H1 (cell line): Measurements from ENCODE around the gene DIPK1A. TPM values are rescaled to one million over a fixed set of nuclear protein-coding genes. Genes with fewer than 3 reads are reported as not detected.

Experiments
- CTCF ChIA-PET: fragments of 300-600 bp; sonication (Branson Sonifier 250); formaldehyde crosslinking; loops from one replicate; lab custom pipeline; 2021; ENCODE audit not compliant: partially characterized antibody; lab: Charles Lee
- POLR2A ChIA-PET: fragments of 300-600 bp; sonication (Branson Sonifier 250); formaldehyde crosslinking; loops from one replicate; lab custom pipeline; 2021; ENCODE audit warnings: inconsistent platforms; ENCODE audit not compliant: partially characterized antibody; lab: Charles Lee
- DNase-seq, 2 experiments: peaks; one replicate each; pipeline versions ENCODE4 v3.0.0 to v3.0.0-alpha.2; 2010 to 2022; ENCODE audit warnings: low spot score in 2 of 2, low read depth in 1 of 2, mixed read lengths in 1 of 2
- FAIRE-seq: peaks from 2 replicates; lab custom pipeline; 2011; peaks lifted over from hg19 to GRCh38; lab: Jason Lieb, UNC
- H2AFZ ChIP-seq: 2 replicates; pipeline ENCODE4 v1.8.1; 2012; ENCODE audit warnings: low read length, inconsistent platforms
- H2AK5ac ChIP-seq: 2 replicates; pipeline ENCODE4 v1.6.1; 2013; ENCODE audit warnings: low read depth, low read length
- H2BK120ac ChIP-seq: replicated peaks from 2 replicates; pipeline ENCODE3; 2013; ENCODE audit warnings: low read depth, low read length, inconsistent platforms
- H2BK12ac ChIP-seq: 2 replicates; pipeline ENCODE4 v1.6.1; 2013; ENCODE audit warnings: low read depth, low read length
- H2BK15ac ChIP-seq: 2 replicates; pipeline ENCODE4 v1.6.1; 2013; ENCODE audit warnings: low read length
- H2BK20ac ChIP-seq: 2 replicates; pipeline ENCODE4 v1.6.1; 2013; ENCODE audit warnings: low read length
- H2BK5ac ChIP-seq: 2 replicates; pipeline ENCODE4 v1.6.1; 2013; ENCODE audit warnings: low read depth, low read length
- H3K14ac ChIP-seq: 2 replicates; pipeline ENCODE4 v1.6.1; 2013; ENCODE audit warnings: inconsistent platforms; ENCODE audit not compliant: insufficient read length
- H3K18ac ChIP-seq: 2 replicates; pipeline ENCODE4 v1.6.1; 2013; ENCODE audit warnings: low read length; ENCODE audit errors: extremely low read depth
- H3K23ac ChIP-seq: 2 replicates; pipeline ENCODE4 v1.6.1; 2013; ENCODE audit warnings: inconsistent platforms; ENCODE audit not compliant: insufficient read length
- H3K23me2 ChIP-seq: 2 replicates; pipeline ENCODE4 v1.6.1; 2013; ENCODE audit warnings: low read depth, low read length
- H3K27ac ChIP-seq: 2 replicates; pipeline ENCODE4 v1.6.1; 2011; ENCODE audit warnings: low read depth, low read length, inconsistent platforms
- H3K27me3 ChIP-seq, 4 experiments: replicated peaks in 1 of 4; 1 replicate in 1 of 4; 2 replicates in 3 of 4; pipeline versions ENCODE4 v1.6.1 to v1.8.1; 2011 to 2013; ENCODE audit warnings: low read length in 3 of 4, mild to moderate bottlenecking in 3 of 4, inconsistent platforms in 2 of 4, mixed read lengths in 2 of 4, moderate library complexity in 1 of 4; ENCODE audit not compliant: control insufficient read depth in 3 of 4, insufficient read depth in 3 of 4; ENCODE audit errors: extremely low read depth in 1 of 4
- H3K36me3 ChIP-seq, 4 experiments: 2 replicates each; pipeline versions ENCODE4 v1.6.1 to v1.8.1; 2011 to 2013; ENCODE audit warnings: mild to moderate bottlenecking in 4 of 4, low read length in 3 of 4, moderate library complexity in 2 of 4, control low read depth in 1 of 4, inconsistent platforms in 1 of 4; ENCODE audit not compliant: insufficient read depth in 4 of 4, control insufficient read depth in 2 of 4
- H3K4ac ChIP-seq: replicated peaks from 2 replicates; pipeline ENCODE3; 2013; ENCODE audit warnings: low read length, low read depth, mixed read lengths, inconsistent platforms; ENCODE audit not compliant: insufficient read length
- H3K4me1 ChIP-seq, 4 experiments: replicated peaks in 1 of 4; 1 replicate in 1 of 4; 2 replicates in 3 of 4; pipeline versions ENCODE4 v1.6.1 to v1.8.1; 2011 to 2013; ENCODE audit warnings: low read length in 3 of 4, inconsistent platforms in 2 of 4, mixed read lengths in 1 of 4; ENCODE audit not compliant: insufficient read depth in 4 of 4, control insufficient read depth in 3 of 4
- H3K4me2 ChIP-seq, 2 experiments: 2 replicates each; pipeline versions ENCODE4 v1.6.1 to v1.8.1; 2011 to 2013; ENCODE audit warnings: low read depth in 2 of 2, low read length in 2 of 2, control low read depth in 1 of 2, inconsistent platforms in 1 of 2, mild to moderate bottlenecking in 1 of 2; ENCODE audit not compliant: insufficient read depth in 1 of 2
- H3K4me3 ChIP-seq, 4 experiments: fragments of 200-600, 300-600 bp in 1 of 4; sonication (generic), shearing (Covaris generic), sonication (Bioruptor Twin) in 1 of 4; 2 replicates each; pipeline versions ENCODE4 v1.5.1 to v1.8.1; 2011 to 2016; ENCODE audit warnings: low read length in 4 of 4, low read depth in 3 of 4, control low read depth in 2 of 4, inconsistent platforms in 2 of 4, mild to moderate bottlenecking in 2 of 4, mixed read lengths in 1 of 4, moderate library complexity in 1 of 4; ENCODE audit not compliant: insufficient read depth in 2 of 4; ENCODE audit errors: extremely low read depth in 1 of 4
- H3K56ac ChIP-seq: replicated peaks from 2 replicates; pipeline ENCODE3; 2013; ENCODE audit warnings: low read depth, mild to moderate bottlenecking, mixed read lengths, low read length, inconsistent platforms; ENCODE audit not compliant: insufficient read length
- H3K79me1 ChIP-seq: 2 replicates; pipeline ENCODE4 v1.6.1; 2013; ENCODE audit warnings: low read depth, low read length, control low read depth
- H3K79me2 ChIP-seq, 2 experiments: 2 replicates each; pipeline versions ENCODE4 v1.6.1 to v1.8.1; 2012 to 2013; ENCODE audit warnings: low read length in 2 of 2, mild to moderate bottlenecking in 2 of 2, inconsistent platforms in 1 of 2; ENCODE audit not compliant: insufficient read depth in 2 of 2, control insufficient read depth in 1 of 2
- H3K9ac ChIP-seq, 4 experiments: replicated peaks in 1 of 4; 1 replicate in 1 of 4; 2 replicates in 3 of 4; pipeline versions ENCODE4 v1.6.1 to v1.8.1; 2011 to 2013; ENCODE audit warnings: low read depth in 3 of 4, low read length in 3 of 4, control low read depth in 2 of 4, mild to moderate bottlenecking in 2 of 4, moderate library complexity in 2 of 4, inconsistent platforms in 1 of 4; ENCODE audit errors: extremely low read depth in 1 of 4
- H3K9me3 ChIP-seq, 2 experiments: 2 replicates each; pipeline versions ENCODE4 v1.6.1 to v1.8.1; 2012 to 2013; ENCODE audit warnings: mild to moderate bottlenecking in 2 of 2, moderate library complexity in 2 of 2, control low read depth in 1 of 2, inconsistent platforms in 1 of 2, low read depth in 1 of 2, low read length in 1 of 2, mixed read lengths in 1 of 2; ENCODE audit not compliant: insufficient read depth in 2 of 2
- H4K20me1 ChIP-seq, 2 experiments: replicated peaks in 1 of 2; 2 replicates each; pipeline versions ENCODE3 to v1.8.1; 2011 to 2013; ENCODE audit warnings: inconsistent platforms in 2 of 2, low read length in 2 of 2, mild to moderate bottlenecking in 1 of 2; ENCODE audit not compliant: insufficient read depth in 2 of 2, control insufficient read depth in 1 of 2
- H4K5ac ChIP-seq: 2 replicates; pipeline ENCODE4 v1.6.1; 2013; ENCODE audit warnings: low read length, low read depth, mixed read lengths, inconsistent platforms; ENCODE audit not compliant: insufficient read length
- H4K8ac ChIP-seq: 2 replicates; pipeline ENCODE4 v1.8.0; 2013; ENCODE audit warnings: mild to moderate bottlenecking, moderate library complexity, low read length, inconsistent platforms; ENCODE audit not compliant: insufficient read depth; ENCODE audit errors: extremely low read depth
- H4K91ac ChIP-seq: replicated peaks from 2 replicates; pipeline ENCODE3; 2013; ENCODE audit warnings: low read length, mixed read lengths, inconsistent platforms; ENCODE audit not compliant: insufficient read length
- BCL11A ChIP-seq, 2 experiments: IDR thresholded peaks; one replicate each; pipeline ENCODE4 v1.6.1; 2011; ENCODE audit warnings: low read depth in 2 of 2, low read length in 2 of 2, mild to moderate bottlenecking in 2 of 2
- CHD1 ChIP-seq: IDR thresholded peaks from 2 replicates; pipeline ENCODE4 v1.6.1; 2012; ENCODE audit warnings: low read depth, low read length, improper control_type of control experiment
- CHD2 ChIP-seq: IDR thresholded peaks from 2 replicates; pipeline ENCODE4 v1.6.1; 2012; ENCODE audit warnings: low read length, improper control_type of control experiment
- CREB1 ChIP-seq: IDR thresholded peaks from 2 replicates; pipeline ENCODE4 v1.6.1; 2012; ENCODE audit warnings: inconsistent platforms
- E2F6 ChIP-seq: IDR thresholded peaks from 2 replicates; pipeline ENCODE4 v1.6.1; 2012; ENCODE audit warnings: inconsistent platforms
- KDM5A ChIP-seq: fragments of 200-600 bp; IDR thresholded peaks from 2 replicates; pipeline ENCODE4 v1.7.1; 2012; ENCODE audit warnings: mild to moderate bottlenecking, low read length, inconsistent platforms, mixed read lengths
- POLR2A ChIP-seq, 2 experiments: IDR thresholded peaks; 1 replicate in 1 of 2; 2 replicates in 1 of 2; pipeline ENCODE4 v1.6.1; 2011; ENCODE audit warnings: low read depth in 2 of 2, low read length in 2 of 2, mild to moderate bottlenecking in 2 of 2; ENCODE audit errors: control extremely low read depth in 1 of 2
- SIN3A ChIP-seq, 2 experiments: IDR thresholded peaks in 1 of 2; conservative IDR thresholded peaks in 1 of 2; 2 replicates each; pipeline ENCODE4 v1.6.1; 2011 to 2012; ENCODE audit warnings: low read length in 2 of 2, improper control_type of control experiment in 1 of 2, low read depth in 1 of 2, mild to moderate bottlenecking in 1 of 2
- SIRT6 ChIP-seq: IDR thresholded peaks from one replicate; pipeline ENCODE4 v1.7.1; 2012; ENCODE audit warnings: low read length, inconsistent platforms
- SIX5 ChIP-seq: IDR thresholded peaks from 2 replicates; pipeline ENCODE4 v1.6.1; 2011; ENCODE audit warnings: mild to moderate bottlenecking, low read depth, low read length
- WGBS, 2 experiments: shearing (Covaris generic) in 1 of 2; methylation state at CpG; one replicate each; pipeline versions ENCODE4 v1.1.6 to v1.1.7; 2013 to 2015; ENCODE audit warnings: low lambda C conversion rate in 2 of 2, mixed read lengths in 2 of 2, inconsistent platforms in 1 of 2, low coverage in 1 of 2, missing lambda C conversion rate in 1 of 2; ENCODE audit not compliant: insufficient replicate concordance in 2 of 2, insufficient coverage in 1 of 2, insufficient read length in 1 of 2; ENCODE audit errors: extremely low coverage in 1 of 2, missing lambda C conversion rate in 1 of 2; 5-methylcytosine and 5-hydroxymethylcytosine counted together
- polyA plus RNA-seq, 7 experiments: library from polyadenylated mRNA; depleted of rRNA in 3 of 7; stranded (reverse) in 5 of 7; unstranded in 2 of 7; fragments of >200 nt in 5 of 7; fragments of 200-250 nt in 2 of 7; gene quantifications; 1 replicate in 5 of 7; 2 replicates in 1 of 7; 4 replicates in 1 of 7; pipeline versions ENCODE4 v1.2.1 to v1.2.3, GENCODE V29; 2011 to 2013; ENCODE audit warnings: missing spikeins in 2 of 7, mixed read lengths in 2 of 7
- total RNA-seq: library from RNA; stranded (reverse); fragmentation: NEBNext Ultra II Directional; extraction: Animal tissue kit (Norgen Biotek cat#: 25700); gene quantifications from 2 replicates; pipeline ENCODE4 v1.2.1, GENCODE V29; 2021

DIPK1A gene
- total and polyA plus RNA-seq, 2 of the 8 experiments (the other 6 are each of a cell fraction or from before 2014, with no cell fraction given), result 2.5 to 5.0 TPM

GRCh38 chr1:92832537-92833114, 128.6 kb downstream of the DIPK1A start:
- H3K4me1 ChIP-seq, result peaks cover 0 to 6% (median 3%) of the 10 kb centered on the region in 4 experiments; a peak in 4 of 7 replicates
- H2AK5ac ChIP-seq, result peak overlapping the region; percentile 45; the same call in 1 of the 2 replicates
- peaks cover 5% of the 10 kb centered on the region for H3K23me2 ChIP-seq
- peak overlapping the region; percentile 99 for H2BK5ac ChIP-seq
- H3K27me3 ChIP-seq, result no peaks in the 10 kb centered on the region; a peak in 1 of 7 replicates
- H4K5ac ChIP-seq, result peak overlapping the region; percentile 96
- H3K27ac ChIP-seq, result peak overlapping the region; percentile 99
- H3K4me3 ChIP-seq, result peak overlapping the region; percentile 98 to 100 (median 100)
- no peaks in the 10 kb centered on the region; the same call in 1 of the 2 replicates for H3K79me1 ChIP-seq
- H3K18ac ChIP-seq, result peak overlapping the region; percentile 95
- H3K56ac ChIP-seq, result peak overlapping the region; percentile 85
- peak overlapping the region; percentile 69 for H3K4ac ChIP-seq
- H4K91ac ChIP-seq, result peak overlapping the region; percentile 98
- ChIA-PET CTCF (interaction anchor here (0.7 to 3.5 kb wide), 26 partner anchors 7 to 350 kb away, joined by 3 to 42 read pairs (median 4); partner anchors contain the start of gene EVI5), POLR2A (interaction anchor here (0.6 to 3.0 kb wide), 52 partner anchors 9 to 1550 kb away, joined by 3 to 72 read pairs (median 6); partner anchors contain the start of genes BCAR3, DIPK1A, EVI5 and MTF2)
- H2BK15ac ChIP-seq, result no peak overlapping the region
- H3K36me3 ChIP-seq, result peaks cover 23 to 48% (median 37%) of the 10 kb centered on the region in 4 experiments
- DNase-seq, result no peak
- H2BK12ac ChIP-seq, result 0 out of 2 replicates have a peak overlapping the region, but pooled peaks have one; percentile 83
- H2AFZ ChIP-seq, result no peak overlapping the region
- no peaks in the 10 kb centered on the region for H3K9me3 ChIP-seq
- H4K8ac ChIP-seq, result peak overlapping the region; percentile 100; the same call in 1 of the 2 replicates
- H3K79me2 ChIP-seq, result peaks cover 33 to 58% of the 10 kb centered on the region in 2 experiments
- WGBS, 2 experiments, result 2% methylated on average over 19 of the region's 19 CpGs; no CpG with 5 or more reads in 1 of the 2 experiments
- H3K23ac ChIP-seq, result no peak overlapping the region
- peak overlapping the region; percentile 97 to 99 (median 99) for H3K9ac ChIP-seq
- H2BK120ac ChIP-seq, result no peak overlapping the region
- peaks cover 20% of the 10 kb centered on the region in 2 experiments for H4K20me1 ChIP-seq
- no peak for FAIRE-seq
- no peak overlapping the region for H2BK20ac ChIP-seq
- peak overlapping the region; percentile 34 for H3K14ac ChIP-seq
- H3K4me2 ChIP-seq, result peak overlapping the region; percentile 71 to 77
- TF ChIP-seq CHD1 (0 out of 2 replicates have a peak, but pooled peaks have one; percentile 10), CREB1 (no peak), POLR2A (IDR thresholded peaks at IDR 0.05; ENCODE audit: control extremely low read depth in 1 of 2, low read depth in 2 of 2, low read length in 2 of 2) (no peak; a peak in 1 of 3 replicates), KDM5A (no peak), SIRT6 (no peak), SIX5 (no peak), BCL11A (IDR thresholded peaks at IDR 0.05; ENCODE audit: low read depth in 2 of 2, low read length in 2 of 2) (no peak), E2F6 (no peak), CHD2 (no peak), SIN3A (conservative IDR thresholded peaks at IDR 0.05 in 1 of 2, IDR thresholded peaks at IDR 0.05 in 1 of 2; ENCODE audit: low read depth in 1 of 2, low read length in 2 of 2) (0 out of 4 replicates have a peak, but pooled peaks of 1 of the 2 experiments have one; percentile 4)
